ENCODE results near the gene OLFML2B. TPM values are rescaled to one million over a fixed set of nuclear protein-coding genes. Genes with fewer than 3 reads are reported as not detected.

The OLFML2B gene
- total RNA-seq, 1 experiment from 2014 or later, result 0.43 TPM

DNA sequence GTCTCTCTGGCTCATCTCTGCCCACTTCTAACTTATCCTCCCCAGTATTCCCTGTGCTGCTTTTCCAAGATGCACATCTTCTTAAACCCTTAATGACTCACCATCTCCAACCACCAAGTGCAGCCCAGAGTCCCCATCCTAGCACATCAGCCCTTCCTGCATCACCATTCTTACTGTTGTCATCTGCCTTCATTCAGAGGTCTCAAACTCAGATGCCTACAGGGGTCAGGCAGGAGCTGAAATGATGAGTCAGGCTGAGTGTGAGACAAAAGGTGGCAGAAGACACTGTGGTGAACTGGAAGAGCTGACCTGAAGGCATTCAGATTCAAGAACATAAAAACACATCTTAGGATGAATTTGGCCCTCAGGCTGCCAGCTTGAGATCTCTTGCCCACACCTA, 34.6 kb downstream of the OLFML2B start:
- ChIA-PET CTCF (no interaction called here), POLR2A (no interaction called here)
- H3K4me3 ChIP-seq (ENCODE audit: low read depth, low read length), result no peak overlapping the region
- H3K36me3 Mint-ChIP-seq (ENCODE audit: insufficient read depth, unreplicated experiment), result no peaks in the 10 kb centered on the region
- H3K27me3 ChIP-seq (replicated peaks; ENCODE audit: control insufficient read depth, insufficient read depth, low read length), result no peaks in the 10 kb centered on the region
- no peak overlapping the region for H3K4me3 Mint-ChIP-seq (ENCODE audit: unreplicated experiment)
- H3K4me1 Mint-ChIP-seq (ENCODE audit: low read depth, unreplicated experiment), result no peaks in the 10 kb centered on the region
- no peak overlapping the region for H3K27ac Mint-ChIP-seq (ENCODE audit: unreplicated experiment)
- peaks cover 12% of the 10 kb centered on the region for H3K27me3 Mint-ChIP-seq (ENCODE audit: insufficient read depth, unreplicated experiment)
- intact Hi-C loops (cut with micrococcal nuclease; ENCODE audit: unreplicated experiment), result no loop called here
- BruUV-seq (replicated peaks), result no TSS peak
- no peaks in the 10 kb centered on the region for H3K36me3 ChIP-seq (ENCODE audit: control insufficient read depth, insufficient read depth, low read length)
- TF ChIP-seq, protein P1, sequence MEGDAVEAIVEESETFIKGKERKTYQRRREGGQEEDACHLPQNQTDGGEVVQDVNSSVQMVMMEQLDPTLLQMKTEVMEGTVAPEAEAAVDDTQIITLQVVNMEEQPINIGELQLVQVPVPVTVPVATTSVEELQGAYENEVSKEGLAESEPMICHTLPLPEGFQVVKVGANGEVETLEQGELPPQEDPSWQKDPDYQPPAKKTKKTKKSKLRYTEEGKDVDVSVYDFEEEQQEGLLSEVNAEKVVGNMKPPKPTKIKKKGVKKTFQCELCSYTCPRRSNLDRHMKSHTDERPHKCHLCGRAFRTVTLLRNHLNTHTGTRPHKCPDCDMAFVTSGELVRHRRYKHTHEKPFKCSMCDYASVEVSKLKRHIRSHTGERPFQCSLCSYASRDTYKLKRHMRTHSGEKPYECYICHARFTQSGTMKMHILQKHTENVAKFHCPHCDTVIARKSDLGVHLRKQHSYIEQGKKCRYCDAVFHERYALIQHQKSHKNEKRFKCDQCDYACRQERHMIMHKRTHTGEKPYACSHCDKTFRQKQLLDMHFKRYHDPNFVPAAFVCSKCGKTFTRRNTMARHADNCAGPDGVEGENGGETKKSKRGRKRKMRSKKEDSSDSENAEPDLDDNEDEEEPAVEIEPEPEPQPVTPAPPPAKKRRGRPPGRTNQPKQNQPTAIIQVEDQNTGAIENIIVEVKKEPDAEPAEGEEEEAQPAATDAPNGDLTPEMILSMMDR (IDR thresholded peaks at IDR 0.05; ENCODE audit: insufficient read depth in 1 of 2, low read depth in 1 of 2, low read length in 1 of 2, severe bottlenecking in 1 of 2, unreplicated experiment in 1 of 2), result no peak
- DNase-seq, result no peak
- peaks cover 11% of the 10 kb centered on the region; the same call in 1 of the 2 replicates for H3K9me3 ChIP-seq
- H3K9me3 Mint-ChIP-seq (ENCODE audit: unreplicated experiment), result peaks cover 10% of the 10 kb centered on the region
- no peaks in the 10 kb centered on the region for H3K4me1 ChIP-seq

DNA sequence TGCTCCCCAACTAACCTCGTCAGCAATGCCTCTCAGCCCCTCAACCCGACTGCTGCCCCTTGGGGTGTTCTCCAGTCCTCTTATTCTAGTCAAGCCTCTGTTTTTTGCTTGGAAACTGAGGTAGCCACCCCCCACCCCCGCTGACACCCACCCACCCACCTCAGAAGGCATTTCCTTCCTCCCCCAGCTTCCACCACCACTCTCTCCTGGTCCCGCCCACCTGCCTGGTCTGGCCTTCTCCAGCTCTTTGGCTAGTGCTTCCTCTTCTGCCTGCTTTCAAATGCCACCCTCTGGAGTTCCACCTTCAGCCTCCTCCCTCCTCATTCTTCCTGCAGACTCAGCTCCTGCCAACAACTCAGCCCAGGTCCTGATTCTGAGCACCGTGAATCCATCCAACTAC, 35.3 kb downstream of the OLFML2B start:
- TF ChIP-seq, protein P1 (IDR thresholded peaks at IDR 0.05; ENCODE audit: insufficient read depth in 1 of 2, low read depth in 1 of 2, low read length in 1 of 2, severe bottlenecking in 1 of 2, unreplicated experiment in 1 of 2), result no peak
- H3K9me3 ChIP-seq, result peaks cover 11% of the 10 kb centered on the region; the same call in 1 of the 2 replicates
- DNase-seq, result no peak
- no peaks in the 10 kb centered on the region for H3K4me1 Mint-ChIP-seq (ENCODE audit: low read depth, unreplicated experiment)
- CTCF ChIA-PET, result no interaction called here
- no TSS peak for BruUV-seq (replicated peaks)
- no peaks in the 10 kb centered on the region for H3K36me3 ChIP-seq (ENCODE audit: control insufficient read depth, insufficient read depth, low read length)
- H3K9me3 Mint-ChIP-seq (ENCODE audit: unreplicated experiment), result peaks cover 10% of the 10 kb centered on the region
- POLR2A ChIA-PET, result no interaction called here
- H3K4me1 ChIP-seq, result no peaks in the 10 kb centered on the region
- H3K27ac Mint-ChIP-seq (ENCODE audit: unreplicated experiment), result no peak overlapping the region
- H3K27me3 Mint-ChIP-seq (ENCODE audit: insufficient read depth, unreplicated experiment), result peaks cover 12% of the 10 kb centered on the region
- H3K4me3 ChIP-seq (ENCODE audit: low read depth, low read length), result no peak overlapping the region
- no peak overlapping the region for H3K4me3 Mint-ChIP-seq (ENCODE audit: unreplicated experiment)
- intact Hi-C loops (cut with micrococcal nuclease; ENCODE audit: unreplicated experiment), result no loop called here
- no peaks in the 10 kb centered on the region for H3K36me3 Mint-ChIP-seq (ENCODE audit: insufficient read depth, unreplicated experiment)
- H3K27me3 ChIP-seq (replicated peaks; ENCODE audit: control insufficient read depth, insufficient read depth, low read length), result no peaks in the 10 kb centered on the region

DNA sequence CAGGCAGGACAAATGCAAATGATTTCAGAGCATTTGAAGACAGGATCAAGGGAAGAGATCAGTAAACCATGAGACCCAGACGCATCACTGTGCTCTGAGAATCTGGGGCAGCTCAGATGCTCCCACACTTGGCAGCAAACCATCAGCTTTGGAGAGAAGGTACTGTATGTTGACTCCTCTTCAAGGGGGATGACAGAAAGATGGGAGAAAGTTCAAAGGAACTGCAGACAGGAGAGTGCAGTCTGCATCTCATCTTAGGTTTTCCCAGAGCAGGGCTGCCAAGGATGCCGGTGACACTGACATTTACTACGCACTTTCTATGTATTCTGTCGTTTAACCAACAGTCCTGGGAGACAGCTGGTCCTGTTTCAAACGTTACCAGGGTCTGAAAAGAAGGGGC, 35.8 kb downstream of the OLFML2B start:
- Histone ChIP-seq H3K4me3 (ENCODE audit: low read depth, low read length) (no peak overlapping the region), H3K27me3 (replicated peaks; ENCODE audit: control insufficient read depth, insufficient read depth, low read length) (no peaks in the 10 kb centered on the region), H3K36me3 (ENCODE audit: control insufficient read depth, insufficient read depth, low read length) (no peaks in the 10 kb centered on the region), H3K4me1 (no peaks in the 10 kb centered on the region), H3K9me3 (peaks cover 11% of the 10 kb centered on the region; the same call in 1 of the 2 replicates)
- TF ChIP-seq, protein P1 (IDR thresholded peaks at IDR 0.05; ENCODE audit: insufficient read depth in 1 of 2, low read depth in 1 of 2, low read length in 1 of 2, severe bottlenecking in 1 of 2, unreplicated experiment in 1 of 2), result no peak
- CTCF ChIA-PET, result no interaction called here
- no TSS peak for BruUV-seq (replicated peaks)
- no peak for DNase-seq
- Mint-ChIP-seq H3K36me3 (ENCODE audit: insufficient read depth, unreplicated experiment) (no peaks in the 10 kb centered on the region), H3K4me3 (ENCODE audit: unreplicated experiment) (no peak overlapping the region), H3K9me3 (ENCODE audit: unreplicated experiment) (peaks cover 6% of the 10 kb centered on the region), H3K27me3 (ENCODE audit: insufficient read depth, unreplicated experiment) (peaks cover 11% of the 10 kb centered on the region), H3K4me1 (ENCODE audit: low read depth, unreplicated experiment) (no peaks in the 10 kb centered on the region), H3K27ac (ENCODE audit: unreplicated experiment) (no peak overlapping the region)
- intact Hi-C loops (cut with micrococcal nuclease; ENCODE audit: unreplicated experiment), result no loop called here
- POLR2A ChIA-PET, result no interaction called here

Measured in Caco-2 (cell line).